Cardiac fibroblast (primary cell): ENCODE results near the gene CDK5R2.

Source experiments
- DNase-seq, 2 donors: peaks; one replicate each; pipeline versions ENCODE4 v3.0.0 to v3.0.0-alpha.2; 2010; ENCODE audit warnings: low read depth in 2 of 2
- H3K4me3 ChIP-seq, 2 donors: replicated peaks in 1 of 2; 1 replicate in 1 of 2; 2 replicates in 1 of 2; pipeline ENCODE4 v1.5.1; 2011; ENCODE audit warnings: low read depth in 2 of 2, low read length in 2 of 2, mild to moderate bottlenecking in 2 of 2, moderate library complexity in 1 of 2
- TF ChIP-seq, protein P1 (sequence below): IDR thresholded peaks from one replicate; pipeline ENCODE4 v1.5.1; 2011; ENCODE audit warnings: low read depth, mild to moderate bottlenecking, low read length, inconsistent platforms

Gene CDK5R2

DNA sequence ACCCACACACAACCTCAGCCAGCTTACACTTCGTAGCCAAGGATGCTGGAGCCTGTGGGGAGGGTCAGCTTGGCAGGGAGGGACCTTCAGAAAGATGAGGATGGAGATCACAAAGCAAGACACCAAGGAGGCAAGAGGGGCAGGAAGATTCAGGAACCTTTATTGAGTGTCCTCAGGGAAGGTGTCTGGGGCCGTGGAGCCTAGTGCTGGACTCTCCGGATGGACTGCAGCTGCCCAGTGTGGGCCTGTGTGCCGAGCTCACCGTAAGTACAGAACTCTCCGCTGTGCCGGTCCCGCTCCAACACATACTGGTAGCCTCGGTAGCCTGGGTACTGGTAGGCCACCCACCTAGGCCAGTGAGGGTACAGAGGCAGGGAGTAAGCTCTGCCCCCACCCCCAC is 30.6 kb downstream of the CDK5R2 start:
- TF ChIP-seq, protein P1, sequence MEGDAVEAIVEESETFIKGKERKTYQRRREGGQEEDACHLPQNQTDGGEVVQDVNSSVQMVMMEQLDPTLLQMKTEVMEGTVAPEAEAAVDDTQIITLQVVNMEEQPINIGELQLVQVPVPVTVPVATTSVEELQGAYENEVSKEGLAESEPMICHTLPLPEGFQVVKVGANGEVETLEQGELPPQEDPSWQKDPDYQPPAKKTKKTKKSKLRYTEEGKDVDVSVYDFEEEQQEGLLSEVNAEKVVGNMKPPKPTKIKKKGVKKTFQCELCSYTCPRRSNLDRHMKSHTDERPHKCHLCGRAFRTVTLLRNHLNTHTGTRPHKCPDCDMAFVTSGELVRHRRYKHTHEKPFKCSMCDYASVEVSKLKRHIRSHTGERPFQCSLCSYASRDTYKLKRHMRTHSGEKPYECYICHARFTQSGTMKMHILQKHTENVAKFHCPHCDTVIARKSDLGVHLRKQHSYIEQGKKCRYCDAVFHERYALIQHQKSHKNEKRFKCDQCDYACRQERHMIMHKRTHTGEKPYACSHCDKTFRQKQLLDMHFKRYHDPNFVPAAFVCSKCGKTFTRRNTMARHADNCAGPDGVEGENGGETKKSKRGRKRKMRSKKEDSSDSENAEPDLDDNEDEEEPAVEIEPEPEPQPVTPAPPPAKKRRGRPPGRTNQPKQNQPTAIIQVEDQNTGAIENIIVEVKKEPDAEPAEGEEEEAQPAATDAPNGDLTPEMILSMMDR = no peak
- H3K4me3 ChIP-seq = no peak overlapping the region
- no peak for DNase-seq

DNA sequence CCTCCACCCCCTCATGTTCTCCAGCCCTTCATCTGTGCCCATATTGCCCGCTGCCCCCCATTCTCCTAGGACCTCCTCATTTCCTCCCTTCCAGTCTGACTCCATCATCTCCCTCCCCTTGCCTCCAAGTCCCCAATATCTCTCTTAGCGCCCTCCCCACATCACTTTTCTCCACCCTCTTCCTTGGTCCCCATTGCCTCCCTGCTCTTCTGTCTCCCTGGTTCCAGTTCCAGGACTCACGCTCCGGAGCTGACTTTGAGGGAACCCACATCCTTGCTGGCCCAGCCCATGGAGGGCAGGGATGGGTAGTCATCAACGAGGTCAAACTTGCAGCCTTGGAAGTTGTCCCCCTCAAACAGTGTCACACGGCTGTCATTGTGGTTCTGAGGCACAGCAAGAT is 31.1 kb downstream of the CDK5R2 start:
- no peak overlapping the region for H3K4me3 ChIP-seq
- TF ChIP-seq, protein P1 = no peak
- no peak for DNase-seq

DNA sequence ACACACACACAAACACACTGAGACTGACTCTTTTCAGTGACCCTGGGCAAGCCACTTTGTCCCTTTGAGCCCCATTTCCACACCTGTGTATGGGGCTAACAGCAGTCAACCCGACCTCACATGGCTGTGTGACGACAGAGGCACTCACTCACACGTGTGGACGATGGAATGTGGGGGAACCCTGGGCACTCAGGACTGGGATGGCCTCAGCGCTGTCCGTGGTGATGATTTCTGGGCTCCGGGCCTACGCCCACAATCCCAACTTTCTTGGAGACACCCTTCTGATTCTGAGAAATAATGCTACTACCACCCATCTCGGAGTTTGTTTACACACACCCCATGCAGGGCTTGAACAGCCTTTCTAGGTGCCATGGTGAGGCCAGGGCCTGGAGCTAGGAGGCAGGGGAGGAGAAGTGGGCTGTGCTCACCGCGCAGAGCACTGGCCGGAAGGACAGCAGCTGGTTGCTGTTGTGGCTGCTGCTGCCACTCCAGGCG is 32.3 kb downstream of the CDK5R2 start:
- TF ChIP-seq, protein P1 = no peak
- no peak overlapping the region for H3K4me3 ChIP-seq
- peak; percentile 27 to 43 for DNase-seq

DNA sequence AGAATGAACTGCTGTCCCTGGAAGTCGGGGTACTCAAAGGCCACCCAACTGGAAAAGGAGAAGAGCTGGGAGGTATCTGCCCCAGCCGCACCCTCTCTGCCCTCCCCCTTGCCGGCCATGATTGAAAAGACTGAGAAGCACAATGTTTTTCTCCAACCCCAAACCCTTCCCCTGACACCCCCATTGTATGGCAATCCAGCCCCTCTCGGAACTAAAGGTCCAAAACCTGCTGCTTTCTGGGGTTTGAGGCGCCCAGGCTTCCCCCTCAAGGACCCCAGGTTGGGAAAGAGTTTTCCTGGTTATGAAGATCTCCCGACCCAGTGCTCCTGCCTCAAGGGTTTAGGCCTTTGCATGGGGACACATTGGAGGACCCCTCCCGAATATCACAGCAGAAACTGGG is 32.7 kb downstream of the CDK5R2 start:
- H3K4me3 ChIP-seq = no peak overlapping the region
- DNase-seq = no peak
- TF ChIP-seq, protein P1 = no peak

DNA sequence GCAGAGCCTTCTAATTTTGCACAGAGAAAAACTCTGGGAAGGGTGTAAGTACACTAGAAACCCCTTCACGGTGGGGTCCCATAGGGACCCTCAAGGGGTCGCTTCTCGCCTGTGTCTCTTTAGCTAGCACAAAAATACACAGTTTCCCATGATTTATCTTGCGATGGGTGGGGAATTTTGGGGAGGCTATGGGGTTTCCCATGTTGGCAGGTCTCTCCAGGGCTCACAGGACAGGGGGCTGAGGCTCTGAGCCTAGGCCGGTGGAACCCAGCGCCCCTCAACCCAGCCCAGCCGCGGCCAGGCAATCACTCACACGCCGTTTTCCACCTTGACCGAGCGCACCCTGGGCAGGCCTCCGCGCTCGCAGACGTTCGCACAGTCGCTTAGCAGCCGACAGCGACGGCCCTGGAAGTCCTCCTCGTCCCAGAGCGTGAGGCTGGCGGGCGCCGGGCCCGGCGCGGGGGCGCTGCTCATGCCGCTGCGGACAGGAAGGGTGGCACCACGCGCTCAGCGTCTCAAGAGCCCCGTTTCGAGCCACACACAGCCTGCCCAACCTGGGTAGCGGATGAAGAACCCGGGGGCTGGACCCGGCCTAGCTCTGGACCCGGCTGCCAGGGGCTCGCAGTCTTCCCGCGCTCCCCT is 33.4 kb downstream of the CDK5R2 start:
- peak overlapping the region in 1 of 2 donors; percentile 32 for H3K4me3 ChIP-seq
- TF ChIP-seq, protein P1 = no peak
- DNase-seq = no peak

DNA sequence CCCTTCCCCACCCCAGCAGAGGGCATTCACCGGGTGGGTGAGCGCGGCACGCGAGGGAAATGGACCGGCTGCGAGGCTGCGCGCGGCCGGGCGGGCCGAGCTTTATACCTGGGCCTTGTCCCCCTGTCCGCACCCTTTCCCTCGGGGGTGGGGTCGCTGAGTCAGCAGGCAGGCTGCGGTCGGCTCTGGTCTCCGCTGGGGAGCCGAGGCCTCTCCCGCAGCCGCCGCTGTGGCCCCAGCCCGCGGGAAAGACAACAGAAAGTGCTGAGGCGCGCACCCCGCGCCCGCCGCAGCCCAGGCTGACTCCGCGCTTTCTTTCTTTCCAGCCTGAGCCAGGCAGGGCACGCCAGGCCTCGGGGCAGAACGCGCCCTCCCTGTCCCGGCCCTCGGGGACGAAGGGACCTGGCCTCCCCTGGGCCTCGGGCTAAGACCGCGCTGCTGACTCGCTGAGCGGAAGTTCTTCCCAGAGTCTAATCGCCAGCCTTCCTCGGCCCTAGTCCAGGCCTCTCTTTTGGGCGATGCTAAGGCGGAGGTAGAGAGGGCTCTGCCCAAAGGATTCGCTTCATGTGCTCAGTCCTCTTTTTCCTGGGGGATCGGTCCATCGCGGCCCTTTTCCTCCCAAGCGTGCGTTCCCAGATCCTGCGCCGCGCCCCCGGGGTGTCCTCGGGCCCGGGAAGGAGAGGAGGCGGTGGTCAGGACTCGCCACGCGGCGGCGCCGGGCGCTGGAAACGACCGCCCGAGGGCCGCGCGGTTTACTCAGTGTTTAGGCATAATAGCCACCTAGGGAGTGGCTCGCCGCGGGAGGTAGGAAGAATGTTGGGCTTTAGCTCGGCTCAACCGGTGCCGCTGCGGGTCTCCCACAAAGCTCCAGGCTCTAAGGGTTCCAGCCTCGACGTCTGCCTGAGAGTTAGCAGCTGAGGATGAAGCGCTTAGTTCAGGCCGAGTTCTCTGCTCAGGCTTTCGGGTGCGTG is 34.2 kb downstream of the CDK5R2 start, which contains the start of gene CRYBA2:
CRYBA2 (minus strand) TSS at position 78 of the 971 bp plus-strand sequence. CDS start 246 bp downstream, outside the sequence.
- peak within 1 kb of the TSS; percentile 32 to 36 for H3K4me3 ChIP-seq
- peak in 1 of 2 donors; percentile 24 for DNase-seq
- TF ChIP-seq, protein P1 = no peak
